Trophoblast cell (in vitro differentiated cells and primary cell): Measurements from ENCODE around the gene NEMP1.

Source experiments
- DNase-seq, 2 donors: peaks; one replicate each; pipeline ENCODE4 v3.0.0-alpha.2; 2016
- H2AFZ ChIP-seq: 2 replicates; pipeline ENCODE4 v1.6.1; 2013; ENCODE audit warnings: low read length, moderate library complexity, mild to moderate bottlenecking; ENCODE audit not compliant: insufficient read depth, poor library complexity
- H2AK5ac ChIP-seq: 2 replicates; pipeline ENCODE4 v1.6.1; 2013; ENCODE audit warnings: mild to moderate bottlenecking, low read length
- H2BK120ac ChIP-seq: 2 replicates; pipeline ENCODE4 v1.6.1; 2013; ENCODE audit warnings: low read length, mild to moderate bottlenecking, moderate library complexity; ENCODE audit not compliant: insufficient read depth, poor library complexity
- H2BK12ac ChIP-seq: 2 replicates; pipeline ENCODE4 v1.6.1; 2013; ENCODE audit warnings: mild to moderate bottlenecking, low read length, moderate library complexity
- H2BK5ac ChIP-seq: 2 replicates; pipeline ENCODE4 v1.6.1; 2013; ENCODE audit warnings: low read length, low read depth, moderate library complexity, mild to moderate bottlenecking; ENCODE audit not compliant: poor library complexity
- H3K14ac ChIP-seq: 2 replicates; pipeline ENCODE4 v1.6.1; 2013; ENCODE audit warnings: mild to moderate bottlenecking, low read length
- H3K18ac ChIP-seq: 2 replicates; pipeline ENCODE4 v1.6.1; 2013; ENCODE audit warnings: mild to moderate bottlenecking, low read length
- H3K23ac ChIP-seq: 2 replicates; pipeline ENCODE4 v1.6.1; 2013; ENCODE audit warnings: low read length
- H3K27ac ChIP-seq: 2 replicates; pipeline ENCODE4 v1.5.1; 2013; ENCODE audit warnings: low read depth, mild to moderate bottlenecking, inconsistent platforms, low read length, moderate library complexity
- H3K27me3 ChIP-seq: 2 replicates; pipeline ENCODE4 v1.6.1; 2013; ENCODE audit warnings: inconsistent platforms, mild to moderate bottlenecking, low read length, moderate library complexity; ENCODE audit not compliant: insufficient read depth
- H3K36me3 ChIP-seq, 2 experiments: 1 replicate in 1 of 2; 2 replicates in 1 of 2; pipeline ENCODE4 v1.6.1; 2013; ENCODE audit warnings: low read length in 2 of 2, mild to moderate bottlenecking in 2 of 2, moderate library complexity in 1 of 2; ENCODE audit not compliant: insufficient read depth in 2 of 2, control insufficient read depth in 1 of 2
- H3K4ac ChIP-seq: 2 replicates; pipeline ENCODE4 v1.6.1; 2013; ENCODE audit warnings: low read depth, mild to moderate bottlenecking, low read length, moderate library complexity
- H3K4me1 ChIP-seq, 2 experiments: 1 replicate in 1 of 2; 2 replicates in 1 of 2; pipeline ENCODE4 v1.6.1; 2013; ENCODE audit warnings: low read length in 2 of 2, mild to moderate bottlenecking in 2 of 2, moderate library complexity in 1 of 2; ENCODE audit not compliant: insufficient read depth in 2 of 2, control insufficient read depth in 1 of 2
- H3K4me2 ChIP-seq: 2 replicates; pipeline ENCODE4 v1.6.1; 2013; ENCODE audit warnings: inconsistent platforms, mild to moderate bottlenecking, low read length, moderate library complexity
- H3K4me3 ChIP-seq: 2 replicates; pipeline ENCODE4 v1.5.1; 2013; ENCODE audit warnings: mild to moderate bottlenecking, low read depth, low read length, inconsistent platforms
- H3K79me1 ChIP-seq: one replicate; pipeline ENCODE4 v1.6.1; 2013; ENCODE audit warnings: low read length
- H3K79me2 ChIP-seq: 2 replicates; pipeline ENCODE4 v1.6.1; 2013; ENCODE audit warnings: low read length, mild to moderate bottlenecking; ENCODE audit not compliant: control insufficient read depth, insufficient read depth, poor library complexity
- H3K9ac ChIP-seq: 2 replicates; pipeline ENCODE4 v1.6.1; 2013; ENCODE audit warnings: mild to moderate bottlenecking, low read length
- H3K9me3 ChIP-seq: 2 replicates; pipeline ENCODE4 v1.6.1; 2013; ENCODE audit warnings: low read depth, mild to moderate bottlenecking, control low read depth, inconsistent platforms, low read length; ENCODE audit not compliant: insufficient read depth
- H4K12ac ChIP-seq: 2 replicates; pipeline ENCODE4 v1.6.1; 2013; ENCODE audit warnings: low read depth, mild to moderate bottlenecking, low read length, moderate library complexity
- H4K8ac ChIP-seq: 2 replicates; pipeline ENCODE4 v1.6.1; 2013; ENCODE audit warnings: low read depth, mild to moderate bottlenecking, low read length, moderate library complexity
- H4K91ac ChIP-seq: one replicate; pipeline ENCODE4 v1.6.1; 2013; ENCODE audit warnings: low read depth, mild to moderate bottlenecking, low read length, moderate library complexity
- WGBS: extraction: QIAGEN DNeasy Blood & Tissue Kit; methylation state at CpG from one replicate; pipeline ENCODE4 v1.1.7; 2013; ENCODE audit warnings: missing lambda C conversion rate; ENCODE audit not compliant: insufficient read length, insufficient coverage; ENCODE audit errors: extremely low coverage; 5-methylcytosine and 5-hydroxymethylcytosine counted together

NEMP1 gene

DNA sequence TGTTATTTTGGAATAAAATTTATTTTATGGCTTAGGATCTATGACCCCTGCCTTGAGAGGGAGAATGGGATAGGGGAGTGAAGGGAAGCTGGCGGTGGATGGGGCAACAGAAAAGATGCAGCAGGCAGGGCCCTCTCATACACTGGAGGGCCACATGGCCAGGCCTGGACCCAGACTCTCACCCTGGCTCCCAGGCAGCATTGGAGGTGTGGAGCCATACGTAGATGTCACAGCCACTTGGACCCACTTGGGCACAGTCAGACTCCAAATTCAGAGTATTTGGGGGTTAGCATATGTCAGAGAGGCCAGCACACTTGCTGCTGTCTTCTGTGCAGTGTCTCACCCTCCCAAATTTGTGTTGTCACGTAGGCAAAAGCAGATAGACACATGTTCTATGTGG, 16.8 kb upstream of the NEMP1 start:
- no peak overlapping the region for H2BK12ac ChIP-seq
- DNase-seq, result no peak
- peaks cover 8% of the 10 kb centered on the region for H3K79me1 ChIP-seq

DNA sequence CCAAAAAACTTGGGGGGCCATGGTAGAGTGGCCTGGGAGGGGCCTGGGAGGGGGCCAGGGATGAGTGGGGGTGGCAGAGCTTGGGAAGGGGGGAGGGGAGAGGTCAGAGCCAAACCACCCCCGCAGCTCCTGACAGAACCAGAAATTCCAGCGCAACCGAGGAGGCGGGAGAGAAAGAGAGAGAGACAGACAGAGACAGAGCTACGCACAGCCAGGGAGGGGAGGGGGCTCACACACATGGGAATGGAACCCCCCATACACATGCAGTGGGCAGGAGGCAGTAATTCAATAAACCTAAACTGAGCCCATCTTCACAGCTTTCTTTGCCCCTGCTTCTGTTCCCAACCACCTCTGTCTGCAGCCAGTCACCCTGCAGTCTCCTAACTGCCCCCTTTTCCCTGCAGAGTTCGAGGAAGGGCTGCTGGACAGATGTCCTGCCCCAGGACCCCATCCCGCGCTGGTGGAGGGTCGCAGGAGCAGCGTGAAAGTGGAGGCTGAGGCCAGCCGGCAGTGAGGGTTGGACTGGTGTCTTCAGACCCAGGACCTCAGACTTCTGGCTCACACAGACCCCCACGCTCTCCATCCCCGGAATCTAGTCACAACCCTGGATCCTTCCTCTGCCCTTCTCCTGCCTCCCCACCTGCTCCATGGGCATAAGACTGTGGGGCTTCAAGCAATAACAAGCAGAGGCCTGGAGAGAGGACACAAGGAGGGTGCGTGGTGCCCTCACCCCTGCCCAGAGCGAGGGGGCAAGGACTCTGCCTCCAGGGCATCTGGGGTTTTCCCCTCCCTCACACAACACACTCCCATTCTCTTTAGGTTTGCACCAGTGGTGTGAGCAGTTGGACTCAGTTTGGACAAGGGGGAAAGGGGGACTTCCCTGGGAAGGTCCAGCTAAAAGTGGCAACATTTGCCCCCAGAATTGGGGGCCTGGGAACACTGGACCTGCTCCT, 15.9 kb upstream of the NEMP1 start:
- Histone ChIP-seq H4K8ac (peak overlapping the region; percentile 37), H3K4me2 (peak overlapping the region; percentile 45), H3K4me1 (peaks cover 18 to 22% of the 10 kb centered on the region in 2 experiments), H2BK5ac (peak overlapping the region; percentile 18), H3K23ac (no peak overlapping the region), H2BK12ac (peak overlapping the region; percentile 17), H3K79me2 (peaks cover 10% of the 10 kb centered on the region), H3K18ac (peak overlapping the region; percentile 69), H3K27ac (peak overlapping the region; percentile 60), H2BK120ac (peak overlapping the region; percentile 44), H2AFZ (no peak overlapping the region), H3K27me3 (no peaks in the 10 kb centered on the region), H3K9me3 (peaks cover 2% of the 10 kb centered on the region), H3K4me3 (no peak overlapping the region), H2AK5ac (peak overlapping the region; percentile 35), H4K12ac (peak overlapping the region; percentile 22), H3K36me3 (peaks cover 67 to 75% of the 10 kb centered on the region in 2 experiments), H3K14ac (peak overlapping the region; percentile 62), H3K79me1 (peaks cover 11% of the 10 kb centered on the region), H3K4ac (no peak overlapping the region), H3K9ac (no peak overlapping the region), H4K91ac (peak overlapping the region; percentile 64)
- WGBS, result no CpG with 5 or more reads among the region's 15 CpGs
- no peak for DNase-seq

More for the DNA sequence above, 16.8 kb upstream of the NEMP1 start:
- Histone ChIP-seq H3K23ac (no peak overlapping the region), H3K36me3 (peaks cover 73 to 83% of the 10 kb centered on the region in 2 experiments), H3K27me3 (no peaks in the 10 kb centered on the region), H3K79me2 (peaks cover 7% of the 10 kb centered on the region), H3K9me3 (peaks cover 2% of the 10 kb centered on the region), H3K4me2 (no peak overlapping the region), H3K27ac (no peak overlapping the region), H3K4me1 (peaks cover 18 to 21% of the 10 kb centered on the region in 2 experiments), H3K18ac (no peak overlapping the region), H3K4ac (no peak overlapping the region), H3K14ac (no peak overlapping the region), H3K9ac (no peak overlapping the region), H4K12ac (no peak overlapping the region), H4K8ac (no peak overlapping the region), H2AK5ac (no peak overlapping the region), H3K4me3 (no peak overlapping the region), H2BK5ac (no peak overlapping the region), H2AFZ (no peak overlapping the region), H2BK120ac (no peak overlapping the region), H4K91ac (no peak overlapping the region)
- no CpG with 5 or more reads among the region's 3 CpGs for WGBS

DNA sequence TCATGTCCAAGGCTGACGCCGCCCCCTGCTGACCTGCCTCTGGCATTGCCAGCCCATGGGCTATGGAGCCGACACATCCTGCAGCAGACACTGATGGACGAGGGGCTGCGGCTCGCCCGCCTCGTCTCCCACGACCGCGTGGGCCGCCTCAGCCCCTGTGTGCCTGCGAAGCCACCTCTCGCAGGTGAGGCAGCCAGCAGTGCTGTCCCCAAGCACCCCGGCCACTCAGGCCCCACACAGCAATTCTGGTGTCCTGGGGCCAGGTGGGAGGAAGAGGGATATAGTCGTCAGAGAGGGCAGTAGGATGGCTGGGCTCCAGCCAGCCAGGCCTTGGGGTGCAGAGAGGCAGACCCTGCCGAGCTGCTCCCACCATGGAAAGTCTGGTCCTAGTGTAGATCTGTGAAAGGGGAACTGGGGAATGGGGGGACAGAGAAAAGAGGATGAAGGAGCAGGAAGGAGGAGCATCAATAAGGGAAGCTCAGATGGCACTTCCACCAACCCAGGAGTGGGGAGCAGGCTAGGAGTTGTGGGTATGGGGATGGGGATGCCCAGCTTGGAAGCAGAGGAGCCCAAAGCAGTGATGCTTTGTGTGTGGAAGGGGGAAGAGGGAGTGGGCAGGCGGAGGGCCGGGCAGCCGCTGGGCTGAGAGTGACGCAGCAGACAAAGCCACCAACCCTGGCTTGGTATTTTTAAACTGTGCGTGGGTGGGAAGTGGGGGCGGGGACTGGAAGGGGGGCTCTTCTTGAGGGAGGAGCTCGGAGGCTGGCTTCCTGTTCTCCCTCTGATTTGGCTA, 15.0 kb upstream of the NEMP1 start:
- H4K91ac ChIP-seq, result peak overlapping the region; percentile 84
- H2AK5ac ChIP-seq, result peak overlapping the region; percentile 84
- peaks cover 16% of the 10 kb centered on the region for H3K79me1 ChIP-seq
- peak overlapping the region; percentile 34 for H4K8ac ChIP-seq
- peak overlapping the region; percentile 43 for H3K14ac ChIP-seq
- peak overlapping the region; percentile 56 for H4K12ac ChIP-seq
- H3K23ac ChIP-seq, result no peak overlapping the region
- H3K27me3 ChIP-seq, result no peaks in the 10 kb centered on the region
- peaks cover 18 to 22% of the 10 kb centered on the region in 2 experiments for H3K4me1 ChIP-seq
- H2BK5ac ChIP-seq, result peak overlapping the region; percentile 35
- H3K9ac ChIP-seq, result no peak overlapping the region
- WGBS, result no CpG with 5 or more reads among the region's 24 CpGs
- peak overlapping the region; percentile 48 for H3K18ac ChIP-seq
- peaks cover 2% of the 10 kb centered on the region for H3K9me3 ChIP-seq
- H2BK12ac ChIP-seq, result peak overlapping the region; percentile 32
- no peak overlapping the region for H2AFZ ChIP-seq
- H2BK120ac ChIP-seq, result peak overlapping the region; percentile 57
- peak overlapping the region; percentile 23 for H3K4me2 ChIP-seq
- H3K36me3 ChIP-seq, result peaks cover 58 to 67% of the 10 kb centered on the region in 2 experiments
- peaks cover 14% of the 10 kb centered on the region for H3K79me2 ChIP-seq
- H3K27ac ChIP-seq, result peak overlapping the region; percentile 71
- H3K4ac ChIP-seq, result peak overlapping the region; percentile 42
- H3K4me3 ChIP-seq, result no peak overlapping the region
- peak in 1 of 2 donors; percentile 49 for DNase-seq

DNA sequence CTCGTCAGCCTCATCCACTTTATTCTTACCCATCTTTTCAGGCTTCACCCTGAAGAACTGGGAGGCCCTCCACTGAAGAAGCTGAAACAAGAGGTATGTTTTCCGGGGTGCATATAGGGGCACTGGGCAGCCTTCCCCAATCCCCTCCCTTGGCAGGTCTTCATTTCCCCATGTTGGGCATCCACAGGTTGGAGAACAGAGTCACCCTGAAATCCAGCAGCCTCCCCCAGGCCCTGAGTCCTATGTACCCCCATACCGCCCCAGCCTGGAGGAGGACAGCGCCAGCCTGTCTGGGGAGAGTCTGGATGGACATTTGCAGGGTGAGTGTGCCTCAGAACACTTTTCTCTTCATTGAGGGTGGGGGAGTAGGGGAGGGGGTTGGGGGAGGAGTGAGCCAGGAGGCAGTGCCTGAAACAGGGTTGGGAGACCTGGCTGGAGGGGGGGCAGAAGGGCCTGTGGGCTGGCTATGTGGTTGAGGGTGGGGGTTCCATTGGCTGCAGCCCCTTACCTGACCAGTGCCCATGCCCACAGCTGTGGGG, 14.4 kb upstream of the NEMP1 start:
- Histone ChIP-seq H3K27ac (peak overlapping the region; percentile 71), H3K79me2 (peaks cover 19% of the 10 kb centered on the region), H3K18ac (no peak overlapping the region), H2BK12ac (no peak overlapping the region), H3K27me3 (no peaks in the 10 kb centered on the region), H4K91ac (no peak overlapping the region), H3K4me2 (no peak overlapping the region), H2AK5ac (no peak overlapping the region), H2AFZ (no peak overlapping the region), H3K23ac (no peak overlapping the region), H3K14ac (no peak overlapping the region), H3K36me3 (peaks cover 56 to 62% of the 10 kb centered on the region in 2 experiments), H4K12ac (no peak overlapping the region), H3K4ac (no peak overlapping the region), H2BK5ac (no peak overlapping the region), H2BK120ac (no peak overlapping the region), H3K4me3 (no peak overlapping the region), H3K9me3 (peaks cover 2% of the 10 kb centered on the region), H3K79me1 (peaks cover 21% of the 10 kb centered on the region), H4K8ac (no peak overlapping the region), H3K4me1 (peaks cover 18 to 22% of the 10 kb centered on the region in 2 experiments), H3K9ac (peak overlapping the region; percentile 4)
- WGBS, result no CpG with 5 or more reads among the region's 4 CpGs
- no peak for DNase-seq
